ENCODE results near the gene ARF1.

DNA sequence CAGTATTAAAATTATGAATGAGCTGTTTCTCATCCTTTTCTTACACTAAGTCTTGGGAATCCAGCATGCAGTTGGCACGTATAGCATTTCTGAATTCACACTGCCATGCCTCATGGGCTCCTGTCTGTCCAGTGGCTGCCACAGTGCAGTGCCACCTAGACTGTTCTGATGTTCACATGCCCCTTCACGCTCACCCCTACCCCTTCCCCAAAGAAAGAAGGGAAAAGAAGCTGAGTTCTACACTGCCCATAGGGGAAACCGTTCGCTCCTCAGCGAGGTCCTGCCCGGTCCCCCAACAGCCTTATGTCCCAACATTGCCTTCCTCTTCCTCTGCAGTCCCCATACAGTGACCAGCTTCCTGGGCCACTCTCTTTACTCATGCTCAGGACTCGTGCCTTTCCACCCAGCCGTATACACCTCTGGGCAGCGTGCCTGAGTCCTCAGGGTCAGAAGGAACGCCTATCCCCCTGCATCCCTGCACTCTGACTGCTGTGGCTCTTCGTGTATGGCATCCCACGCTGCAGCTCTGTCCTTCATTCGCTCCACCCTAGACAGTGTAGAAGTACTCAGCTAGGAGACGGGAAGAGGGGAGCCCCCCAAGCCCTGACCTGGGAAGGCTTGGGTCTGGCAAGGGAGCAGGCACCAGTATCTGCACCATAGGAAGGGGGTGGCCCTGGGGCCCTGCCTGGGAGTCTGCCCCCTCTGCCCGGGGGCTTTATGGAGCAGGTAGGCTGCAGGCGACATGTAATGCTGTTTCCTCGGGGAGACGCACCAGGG is 24.1 kb upstream of the ARF1 start:
- TF ChIP-seq JUN (IDR thresholded peaks at IDR 0.05; ENCODE audit: low read depth, low read length) = no peak
- TF ChIP-seq, protein P1, sequence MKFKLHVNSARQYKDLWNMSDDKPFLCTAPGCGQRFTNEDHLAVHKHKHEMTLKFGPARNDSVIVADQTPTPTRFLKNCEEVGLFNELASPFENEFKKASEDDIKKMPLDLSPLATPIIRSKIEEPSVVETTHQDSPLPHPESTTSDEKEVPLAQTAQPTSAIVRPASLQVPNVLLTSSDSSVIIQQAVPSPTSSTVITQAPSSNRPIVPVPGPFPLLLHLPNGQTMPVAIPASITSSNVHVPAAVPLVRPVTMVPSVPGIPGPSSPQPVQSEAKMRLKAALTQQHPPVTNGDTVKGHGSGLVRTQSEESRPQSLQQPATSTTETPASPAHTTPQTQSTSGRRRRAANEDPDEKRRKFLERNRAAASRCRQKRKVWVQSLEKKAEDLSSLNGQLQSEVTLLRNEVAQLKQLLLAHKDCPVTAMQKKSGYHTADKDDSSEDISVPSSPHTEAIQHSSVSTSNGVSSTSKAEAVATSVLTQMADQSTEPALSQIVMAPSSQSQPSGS (IDR thresholded peaks at IDR 0.05; ENCODE audit: low read length) = no peak
- no peak for TF ChIP-seq CEBPB (IDR thresholded peaks at IDR 0.05; ENCODE audit: low read depth, low read length)
- no peak for TF ChIP-seq CHD2 (IDR thresholded peaks at IDR 0.05; ENCODE audit: low read length)
- TF ChIP-seq, protein P2, sequence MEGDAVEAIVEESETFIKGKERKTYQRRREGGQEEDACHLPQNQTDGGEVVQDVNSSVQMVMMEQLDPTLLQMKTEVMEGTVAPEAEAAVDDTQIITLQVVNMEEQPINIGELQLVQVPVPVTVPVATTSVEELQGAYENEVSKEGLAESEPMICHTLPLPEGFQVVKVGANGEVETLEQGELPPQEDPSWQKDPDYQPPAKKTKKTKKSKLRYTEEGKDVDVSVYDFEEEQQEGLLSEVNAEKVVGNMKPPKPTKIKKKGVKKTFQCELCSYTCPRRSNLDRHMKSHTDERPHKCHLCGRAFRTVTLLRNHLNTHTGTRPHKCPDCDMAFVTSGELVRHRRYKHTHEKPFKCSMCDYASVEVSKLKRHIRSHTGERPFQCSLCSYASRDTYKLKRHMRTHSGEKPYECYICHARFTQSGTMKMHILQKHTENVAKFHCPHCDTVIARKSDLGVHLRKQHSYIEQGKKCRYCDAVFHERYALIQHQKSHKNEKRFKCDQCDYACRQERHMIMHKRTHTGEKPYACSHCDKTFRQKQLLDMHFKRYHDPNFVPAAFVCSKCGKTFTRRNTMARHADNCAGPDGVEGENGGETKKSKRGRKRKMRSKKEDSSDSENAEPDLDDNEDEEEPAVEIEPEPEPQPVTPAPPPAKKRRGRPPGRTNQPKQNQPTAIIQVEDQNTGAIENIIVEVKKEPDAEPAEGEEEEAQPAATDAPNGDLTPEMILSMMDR (IDR thresholded peaks at IDR 0.05; ENCODE audit: control extremely low read depth in 1 of 3, insufficient read depth in 1 of 3, low read depth in 1 of 3, low read length in 3 of 3) = no peak
- no peak for TF ChIP-seq SIN3A (conservative IDR thresholded peaks at IDR 0.05 in 1 of 2, IDR thresholded peaks at IDR 0.05 in 1 of 2; ENCODE audit: low read depth in 1 of 2, low read length in 2 of 2)
- no peak for TF ChIP-seq MAFK (IDR thresholded peaks at IDR 0.05; ENCODE audit: low read depth, low read length)
- no peak for TF ChIP-seq SP2 (IDR thresholded peaks at IDR 0.05; ENCODE audit: low read length)
- TF ChIP-seq POLR2A (IDR thresholded peaks at IDR 0.05; ENCODE audit: control extremely low read depth in 1 of 2, low read depth in 2 of 2, low read length in 2 of 2) = no peak
- TF ChIP-seq EZH2 (IDR thresholded peaks at IDR 0.05; ENCODE audit: low read depth, low read length, severe bottlenecking) = no peak
- no peak for TF ChIP-seq POLR2AphosphoS5 (IDR thresholded peaks at IDR 0.05; ENCODE audit: low read depth, low read length)
- TF ChIP-seq BACH1 (IDR thresholded peaks at IDR 0.05; ENCODE audit: low read length) = no peak
